HL-60 (cell line): ENCODE measurements around the gene SPTSSB.

Experiments used
- DNase-seq, 2 experiments: peaks; one replicate each; pipeline ENCODE4 v3.0.0-alpha.2; 2010 to 2020; ENCODE audit warnings: low read depth in 1 of 2, low spot score in 1 of 2
- H3K27ac ChIP-seq: fragments of 250-450 bp; sonication (Bioruptor Pico); replicated peaks from 2 replicates; pipeline ENCODE4 v1.5.1; 2020; ENCODE audit warnings: mild to moderate bottlenecking, moderate library complexity
- H3K27me3 ChIP-seq: fragments of 250-450 bp; sonication (Bioruptor Pico); 2 replicates; pipeline ENCODE4 v1.5.1; 2021; ENCODE audit warnings: mild to moderate bottlenecking, moderate library complexity; ENCODE audit not compliant: insufficient read depth, poor library complexity, severe bottlenecking
- H3K4me3 ChIP-seq: replicated peaks from 2 replicates; pipeline ENCODE4 v1.5.1; 2011; ENCODE audit warnings: mild to moderate bottlenecking, control low read depth, low read length; ENCODE audit not compliant: insufficient read depth
- GABPA ChIP-seq: IDR thresholded peaks from 2 replicates; pipeline ENCODE4 v1.6.1; 2012; ENCODE audit warnings: low read depth
- POLR2AphosphoS5 ChIP-seq: IDR thresholded peaks from 2 replicates; pipeline ENCODE4 v1.6.1; 2012; ENCODE audit warnings: low read depth
- REST ChIP-seq: IDR thresholded peaks from 2 replicates; pipeline ENCODE4 v1.6.1; 2012; ENCODE audit warnings: low read depth; ENCODE audit not compliant: insufficient replicate concordance
- SPI1 ChIP-seq: IDR thresholded peaks from 2 replicates; pipeline ENCODE4 v1.6.1; 2012; ENCODE audit warnings: low read depth, mild to moderate bottlenecking, borderline replicate concordance
- TF ChIP-seq, protein P1 (sequence below): IDR thresholded peaks from one replicate; pipeline ENCODE4 v1.5.1; 2011; ENCODE audit warnings: low read length, control low read depth, inconsistent platforms; ENCODE audit not compliant: insufficient read depth

Gene SPTSSB

DNA sequence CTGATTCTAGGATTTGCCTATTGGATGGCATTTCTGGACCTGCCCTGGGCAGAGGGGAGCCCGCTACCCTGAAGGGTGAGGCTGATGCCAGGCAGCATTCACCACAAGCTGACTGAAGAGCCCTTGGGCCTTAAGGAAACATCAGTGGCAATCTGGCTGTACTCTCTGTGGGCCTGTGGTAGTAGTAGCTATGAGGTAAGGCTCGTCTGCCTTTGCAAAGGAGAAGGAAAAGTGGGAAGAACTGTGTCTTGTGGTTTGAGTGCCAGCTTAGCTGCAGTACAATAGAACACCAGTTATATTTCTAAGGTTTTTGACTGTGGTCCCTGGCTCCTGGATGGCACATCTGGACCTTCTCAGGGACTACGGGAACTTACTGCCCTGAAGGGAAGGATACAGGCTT lies 51.5 kb downstream of the SPTSSB start:
- Histone ChIP-seq H3K4me3 (no peak overlapping the region), H3K27ac (no peak overlapping the region), H3K27me3 (no peaks in the 10 kb centered on the region)
- DNase-seq = no peak
- TF ChIP-seq, protein P1, sequence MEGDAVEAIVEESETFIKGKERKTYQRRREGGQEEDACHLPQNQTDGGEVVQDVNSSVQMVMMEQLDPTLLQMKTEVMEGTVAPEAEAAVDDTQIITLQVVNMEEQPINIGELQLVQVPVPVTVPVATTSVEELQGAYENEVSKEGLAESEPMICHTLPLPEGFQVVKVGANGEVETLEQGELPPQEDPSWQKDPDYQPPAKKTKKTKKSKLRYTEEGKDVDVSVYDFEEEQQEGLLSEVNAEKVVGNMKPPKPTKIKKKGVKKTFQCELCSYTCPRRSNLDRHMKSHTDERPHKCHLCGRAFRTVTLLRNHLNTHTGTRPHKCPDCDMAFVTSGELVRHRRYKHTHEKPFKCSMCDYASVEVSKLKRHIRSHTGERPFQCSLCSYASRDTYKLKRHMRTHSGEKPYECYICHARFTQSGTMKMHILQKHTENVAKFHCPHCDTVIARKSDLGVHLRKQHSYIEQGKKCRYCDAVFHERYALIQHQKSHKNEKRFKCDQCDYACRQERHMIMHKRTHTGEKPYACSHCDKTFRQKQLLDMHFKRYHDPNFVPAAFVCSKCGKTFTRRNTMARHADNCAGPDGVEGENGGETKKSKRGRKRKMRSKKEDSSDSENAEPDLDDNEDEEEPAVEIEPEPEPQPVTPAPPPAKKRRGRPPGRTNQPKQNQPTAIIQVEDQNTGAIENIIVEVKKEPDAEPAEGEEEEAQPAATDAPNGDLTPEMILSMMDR = no peak
- no peak for TF ChIP-seq REST

DNA sequence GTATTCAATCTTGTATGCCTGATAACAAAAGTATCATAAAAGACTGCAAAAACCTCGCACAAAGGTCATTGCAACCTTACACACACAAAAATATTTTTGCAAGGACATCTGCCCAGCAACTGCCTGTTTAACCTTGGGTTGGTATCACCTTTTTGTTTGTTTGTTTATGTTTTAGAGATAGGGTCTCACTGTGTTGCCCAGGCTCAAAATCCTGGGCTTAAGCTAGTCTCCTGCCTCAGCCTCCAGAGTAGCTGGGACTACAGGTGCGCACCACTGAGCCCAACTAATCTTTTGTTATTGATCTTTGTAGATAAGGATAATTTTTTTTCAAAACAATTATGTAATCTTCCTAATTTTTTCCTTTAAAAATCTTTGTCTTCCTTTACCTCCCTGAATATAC lies 54.2 kb downstream of the SPTSSB start:
- H3K4me3 ChIP-seq = no peak overlapping the region
- DNase-seq = no peak
- TF ChIP-seq POLR2AphosphoS5 (no peak), REST (no peak), GABPA (no peak), SPI1 (no peak)
- TF ChIP-seq, protein P1 = no peak
- no peaks in the 10 kb centered on the region for H3K27me3 ChIP-seq
- H3K27ac ChIP-seq = no peak overlapping the region

DNA sequence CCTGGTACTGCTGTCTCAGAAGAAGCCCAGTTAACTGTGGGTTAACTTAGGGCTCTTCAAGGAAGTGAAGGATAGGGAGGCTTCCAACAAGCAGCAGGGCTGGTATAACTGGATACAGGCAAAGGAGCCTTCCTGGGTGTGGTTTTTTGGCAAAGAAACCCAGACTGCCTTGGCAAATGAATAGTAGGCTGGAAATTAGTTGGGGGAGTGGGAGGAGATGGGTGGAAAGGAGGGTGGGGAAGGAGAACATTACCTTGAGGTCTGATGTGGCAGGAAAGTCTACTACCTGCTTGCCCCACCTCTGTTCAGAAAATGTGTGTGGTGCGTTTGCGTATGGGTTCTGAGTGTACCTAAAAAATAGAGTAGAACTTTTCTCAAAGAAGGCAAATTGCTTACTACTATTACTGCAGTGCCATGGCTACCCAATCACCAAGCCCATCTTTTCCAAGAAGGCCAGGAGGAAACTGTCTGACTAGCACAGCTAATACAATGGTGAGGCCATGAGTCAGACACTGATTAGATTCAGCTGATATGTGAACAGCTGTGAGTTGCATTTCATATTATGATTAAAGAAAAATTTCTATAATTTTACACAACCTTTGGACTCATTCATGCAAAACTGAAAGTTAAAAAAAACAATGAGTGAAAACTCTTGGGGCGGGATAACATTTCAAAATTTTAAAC lies 55.2 kb downstream of the SPTSSB start:
- no peak overlapping the region for H3K27ac ChIP-seq
- DNase-seq = no peak
- no peaks in the 10 kb centered on the region for H3K27me3 ChIP-seq
- H3K4me3 ChIP-seq = no peak overlapping the region
- TF ChIP-seq SPI1 = no peak
- TF ChIP-seq REST = no peak
- TF ChIP-seq GABPA = no peak
- TF ChIP-seq, protein P1 = no peak
- TF ChIP-seq POLR2AphosphoS5 = no peak
